AG04449 (cell line): ENCODE results near the gene FNTB.

Experiments used
- CTCF ChIA-PET: fragments of 350-600 bp; formaldehyde crosslinking; extraction: SDS; loops from one replicate; lab custom pipeline; 2021; ENCODE audit warnings: antibody characterized with exemption; lab: Yijun Ruan, JAX
- POLR2A ChIA-PET: fragments of 400-600, 350-600 bp; formaldehyde crosslinking; extraction: SDS; loops from one replicate; lab custom pipeline; 2020; ENCODE audit warnings: antibody characterized with exemption, inconsistent platforms; lab: Yijun Ruan, JAX
- DNase-seq: peaks from one replicate; pipeline ENCODE4 v3.0.0-alpha.2; 2010; ENCODE audit warnings: low read depth, low spot score
- H3K4me3 ChIP-seq: 2 replicates; pipeline ENCODE4 v1.5.1; 2011; ENCODE audit warnings: low read depth, mild to moderate bottlenecking, control low read depth, low read length
- CTCF ChIP-seq: IDR thresholded peaks from one replicate; pipeline ENCODE4 v1.5.1; 2011; ENCODE audit warnings: mild to moderate bottlenecking, moderate library complexity, low read length, control low read depth, inconsistent platforms; ENCODE audit not compliant: insufficient read depth; ENCODE audit errors: missing control alignments

The FNTB gene

GRCh38 chr14:65032319-65032718 is 45.6 kb downstream of the FNTB start:
- POLR2A ChIA-PET = no interaction called here
- no peak for DNase-seq
- no peak for TF ChIP-seq CTCF
- no peak overlapping the region for H3K4me3 ChIP-seq
- CTCF ChIA-PET = no interaction called here

DNA sequence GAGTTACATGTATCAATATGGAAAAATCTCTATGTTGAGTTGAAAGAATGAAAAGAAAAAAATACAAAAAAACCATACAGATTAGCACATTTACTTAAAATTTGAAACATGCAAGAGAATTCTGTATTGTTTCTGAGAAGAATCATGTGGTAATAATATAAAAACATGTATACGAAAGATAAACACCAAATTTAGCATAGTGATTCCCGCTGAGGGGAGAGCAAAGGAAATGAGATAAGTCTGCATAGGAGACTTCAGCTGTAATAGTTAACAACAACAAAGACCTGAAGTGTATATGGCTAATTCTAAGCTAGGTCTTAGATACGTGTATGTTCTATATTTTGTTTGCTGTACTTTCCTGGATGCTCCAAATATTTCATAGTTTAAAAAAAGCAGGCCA is 46.5 kb downstream of the FNTB start:
- no peak overlapping the region for H3K4me3 ChIP-seq
- ChIA-PET CTCF (interaction anchor here (2.1 kb wide), 1 partner anchor 13 kb away, joined by 17 read pairs; no protein-coding TSS in a partner anchor), POLR2A (no interaction called here)
- no peak for DNase-seq
- TF ChIP-seq CTCF = no peak

DNA sequence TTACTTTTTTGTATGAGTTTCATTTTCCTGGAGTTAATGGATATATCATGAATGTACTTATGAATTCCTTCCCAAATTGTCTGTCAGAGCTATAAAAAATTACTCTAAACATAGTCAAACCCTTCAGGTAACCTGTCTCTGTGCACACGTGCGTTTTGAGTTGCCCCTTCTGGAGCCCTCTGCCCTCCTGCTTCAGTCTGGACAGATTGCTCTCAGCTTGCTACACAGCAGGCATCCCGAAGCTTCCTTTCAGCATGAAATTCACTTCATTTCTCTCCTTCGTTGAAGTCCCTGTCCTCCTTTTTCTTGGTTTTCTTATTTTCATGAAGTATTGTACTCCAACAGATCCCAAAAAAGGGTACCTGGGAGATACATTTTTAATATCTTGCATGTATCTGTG is 47.3 kb downstream of the FNTB start:
- DNase-seq = no peak
- no peak for TF ChIP-seq CTCF
- no peak overlapping the region for H3K4me3 ChIP-seq
- ChIA-PET CTCF (interaction anchor here (2.1 kb wide), 1 partner anchor 14 kb away, joined by 17 read pairs; no protein-coding TSS in a partner anchor), POLR2A (no interaction called here)

DNA sequence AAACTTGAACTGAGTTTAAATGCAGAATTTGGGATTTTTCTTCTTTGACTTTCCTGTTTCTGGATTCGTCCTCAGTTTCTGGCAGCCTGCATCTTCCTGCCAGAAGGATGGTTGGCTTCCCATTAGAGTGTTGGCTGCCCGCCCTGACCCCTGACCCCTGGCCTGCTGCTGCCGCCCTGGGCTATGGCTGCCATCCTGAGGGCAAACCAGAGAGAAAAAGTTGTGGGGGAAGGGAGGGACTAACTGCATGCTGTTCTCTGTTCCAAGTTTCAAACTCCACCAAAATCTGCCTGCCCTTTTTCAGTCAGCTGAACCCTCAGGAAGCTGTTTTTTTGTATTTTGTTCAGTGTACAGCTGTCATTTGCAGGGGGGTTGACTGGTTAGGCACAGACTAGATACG is 48.4 kb downstream of the FNTB start:
- ChIA-PET CTCF (interaction anchor here (1.1 to 2.1 kb wide), 2 partner anchors 15 to 49 kb away, joined by 4 to 17 read pairs; partner anchors contain the start of gene FNTB), POLR2A (no interaction called here)
- H3K4me3 ChIP-seq = no peak overlapping the region
- TF ChIP-seq CTCF = no peak
- no peak for DNase-seq

DNA sequence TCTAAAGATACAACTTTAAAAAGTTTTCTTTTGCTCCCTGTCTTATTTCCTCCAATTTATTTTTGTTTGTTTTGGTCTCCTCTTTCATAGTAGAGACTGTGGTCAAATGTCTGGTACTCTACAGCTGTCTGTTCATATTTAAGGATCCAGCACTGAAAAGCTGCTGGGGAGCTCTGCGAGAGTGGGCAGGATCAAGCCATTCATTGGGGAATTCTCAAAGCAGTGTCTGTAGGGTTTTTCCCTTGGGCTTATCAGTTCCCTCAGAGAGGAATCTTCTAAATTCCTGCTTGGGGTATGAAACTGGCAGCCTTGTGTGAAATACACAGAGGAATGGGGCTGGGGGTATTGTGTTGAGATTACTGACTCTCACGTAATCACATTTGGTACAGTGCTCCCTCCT is 52.3 kb downstream of the FNTB start:
- ChIA-PET POLR2A (no interaction called here), CTCF (interaction anchor here (1.0 kb wide), 1 partner anchor 19 kb away, joined by 4 read pairs; no protein-coding TSS in a partner anchor)
- no peak for TF ChIP-seq CTCF
- H3K4me3 ChIP-seq = no peak overlapping the region
- no peak for DNase-seq

- no peak for TF ChIP-seq CTCF
- no peak overlapping the region for H3K4me3 ChIP-seq
- CTCF ChIA-PET = no interaction called here
- DNase-seq = no peak
- POLR2A ChIA-PET = no interaction called here
These were observed 54.2 kb downstream of the FNTB start for GRCh38 chr14:65040666-65041433.
